Testis (tissue), 2 donors: ENCODE measurements around the gene LUZP1.

Experiments used
- POLR2A ChIP-seq: fragments of 450-650 bp; IDR thresholded peaks from one replicate; pipeline ENCODE4 v1.6.1; 2017; ENCODE audit warnings: antibody characterized with exemption, mild to moderate bottlenecking, moderate library complexity
- TF ChIP-seq, protein P1 (sequence below), 3 experiments: fragments of 450-650 bp in 2 of 3; fragments of 200-600 bp in 1 of 3; sonication (generic) in 1 of 3; IDR thresholded peaks; one replicate each; pipeline ENCODE4 v1.5.1; 2016 to 2019; ENCODE audit warnings: antibody characterized with exemption in 3 of 3, mild to moderate bottlenecking in 2 of 3, moderate library complexity in 1 of 3

DNA sequence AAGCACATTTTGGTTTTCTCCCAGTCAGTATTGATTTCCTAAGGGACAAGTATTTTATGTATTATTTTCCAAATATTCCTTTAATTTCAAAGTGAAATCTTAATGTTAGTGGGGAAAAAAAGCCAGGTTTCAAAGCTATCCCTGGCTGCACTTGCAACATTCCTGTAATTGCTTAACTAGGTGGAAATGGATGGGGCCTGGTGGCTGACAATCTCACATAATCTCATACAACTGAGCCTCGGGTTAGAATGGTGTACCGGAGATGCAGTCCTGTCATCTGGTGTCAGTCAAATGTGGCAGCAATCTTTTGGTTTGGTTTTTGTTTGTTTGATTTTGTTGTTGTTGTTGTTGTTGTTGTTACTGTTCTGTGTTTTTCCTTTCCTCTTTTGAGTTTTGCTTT, 103.3 kb downstream of the LUZP1 start:
- TF ChIP-seq, protein P1, sequence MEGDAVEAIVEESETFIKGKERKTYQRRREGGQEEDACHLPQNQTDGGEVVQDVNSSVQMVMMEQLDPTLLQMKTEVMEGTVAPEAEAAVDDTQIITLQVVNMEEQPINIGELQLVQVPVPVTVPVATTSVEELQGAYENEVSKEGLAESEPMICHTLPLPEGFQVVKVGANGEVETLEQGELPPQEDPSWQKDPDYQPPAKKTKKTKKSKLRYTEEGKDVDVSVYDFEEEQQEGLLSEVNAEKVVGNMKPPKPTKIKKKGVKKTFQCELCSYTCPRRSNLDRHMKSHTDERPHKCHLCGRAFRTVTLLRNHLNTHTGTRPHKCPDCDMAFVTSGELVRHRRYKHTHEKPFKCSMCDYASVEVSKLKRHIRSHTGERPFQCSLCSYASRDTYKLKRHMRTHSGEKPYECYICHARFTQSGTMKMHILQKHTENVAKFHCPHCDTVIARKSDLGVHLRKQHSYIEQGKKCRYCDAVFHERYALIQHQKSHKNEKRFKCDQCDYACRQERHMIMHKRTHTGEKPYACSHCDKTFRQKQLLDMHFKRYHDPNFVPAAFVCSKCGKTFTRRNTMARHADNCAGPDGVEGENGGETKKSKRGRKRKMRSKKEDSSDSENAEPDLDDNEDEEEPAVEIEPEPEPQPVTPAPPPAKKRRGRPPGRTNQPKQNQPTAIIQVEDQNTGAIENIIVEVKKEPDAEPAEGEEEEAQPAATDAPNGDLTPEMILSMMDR (IDR thresholded peaks at IDR 0.05) = no peak
- no peak for TF ChIP-seq POLR2A
